Left lung (tissue), 14 donors: ENCODE data around the gene PHACTR2. TPM values are rescaled to one million over a fixed set of nuclear protein-coding genes. Genes with fewer than 3 reads are reported as not detected.
A peak's percentile ranks its signal among the peaks of the same experiment; 100 is the strongest.
"Not testable (repeated sequence)": the region's sequence is repeated elsewhere in the genome, so short reads cannot be mapped to it uniquely, and the experiment has no call there.

Experiments used
- ATAC-seq: fragments of 200-7000 bp; cut with Tn5 transposase; one replicate; pipeline ENCODE4 v1.9.1; 2020; ENCODE audit warnings: moderate library complexity
- DNase-seq, 4 donors: peaks; one replicate each; pipeline ENCODE4 v3.0.0-alpha.2; 2013 to 2020
- H3K27ac ChIP-seq, 2 donors: fragments of 200-600 bp; sonication (generic) in 1 of 2; one replicate each; pipeline versions ENCODE4 v1.5.0 to v1.8.0; 2020 to 2021
- H3K27me3 ChIP-seq, 2 donors: fragments of 200-600 bp; sonication (generic) in 1 of 2; one replicate each; pipeline versions ENCODE4 v1.5.0 to v1.8.0; 2020 to 2021
- H3K36me3 ChIP-seq, 2 donors: fragments of 200-600 bp; sonication (generic) in 1 of 2; one replicate each; pipeline versions ENCODE4 v1.5.0 to v1.8.0; 2020 to 2021
- H3K4me1 ChIP-seq, 2 donors: fragments of 200-600 bp; one replicate each; pipeline ENCODE4 v1.8.0; 2021
- H3K4me3 ChIP-seq, 2 donors: fragments of 200-600 bp; sonication (generic) in 1 of 2; one replicate each; pipeline versions ENCODE4 v1.5.0 to v1.8.0; 2020 to 2021; ENCODE audit warnings: mild to moderate bottlenecking in 1 of 2
- H3K9me3 ChIP-seq, 2 donors: fragments of 200-600 bp; sonication (generic) in 1 of 2; one replicate each; pipeline versions ENCODE4 v1.5.0 to v1.8.0; 2020 to 2021
- CTCF ChIP-seq, 2 donors: fragments of 200-600 bp; sonication (generic) in 1 of 2; IDR thresholded peaks; one replicate each; pipeline versions ENCODE4 v1.5.0 to v1.8.0; 2021; ENCODE audit warnings: antibody characterized with exemption in 2 of 2
- intact Hi-C, 2 donors: fragments of 100-400 bp; cut with DNase I; formaldehyde crosslinking; loops; one replicate each; pipeline versions ENCODE4 v1.11.2 to v1.14.2; 2022
- long read RNA-seq, 12 donors: library from polyadenylated mRNA in 2 of 12; unstranded in 2 of 12; transcript quantifications; one replicate each; pipeline ENCODE4 v2.0.0 and lab custom pipeline, GENCODE V29; 2019 to 2026
- polyA plus RNA-seq, 6 donors: library from polyadenylated mRNA; unstranded; fragments of 120-200 nt; gene quantifications; one replicate each; pipeline ENCODE4 v1.2.1, GENCODE V29; 2013; ENCODE audit not compliant: insufficient read length in 6 of 6
- total RNA-seq, 2 donors: library from RNA; stranded (reverse); fragmentation: NEBNext Ultra II Directional; extraction: Animal tissue kit (Norgen Biotek cat#: 25700); gene quantifications; one replicate each; pipeline ENCODE4 v1.2.1, GENCODE V29; 2021
- donor health status: DM: no; HTN: yes; CAD: no.
- donor health status: DM: no; HTN: no; CAD: no.

PHACTR2 gene
- total RNA-seq, result 10 to 100 TPM; 67.0 to 71.1 TPM
- polyA plus RNA-seq, result 10 to 100 TPM; 43.7 to 54.5 (median 47.2) TPM
- long read RNA-seq, donor 1, full-length matches to known transcripts, result 13 of 13 reads
- long read RNA-seq, donor 1, partial matches to known transcripts, result 0 of 13 reads
- long read RNA-seq, donor 1, other reads (novel, unspliced or antisense), result 0 of 13 reads
- long read RNA-seq, donor 2, full-length matches to known transcripts, result 15 of 74 reads
- long read RNA-seq, donor 2, partial matches to known transcripts, result 59 of 74 reads
- long read RNA-seq, donor 2, other reads (novel, unspliced or antisense), result 0 of 74 reads
- long read RNA-seq, donor 3, full-length matches to known transcripts, result 5 of 5 reads
- long read RNA-seq, donor 3, partial matches to known transcripts, result 0 of 5 reads
- long read RNA-seq, donor 3, other reads (novel, unspliced or antisense), result 0 of 5 reads
- long read RNA-seq, donor 4, partial matches to known transcripts, result 7 of 12 reads
- long read RNA-seq, donor 4, other reads (novel, unspliced or antisense), result 2 of 12 reads
- long read RNA-seq, donor 5, full-length matches to known transcripts, result 16 of 57 reads
- long read RNA-seq, donor 5, partial matches to known transcripts, result 41 of 57 reads
- long read RNA-seq, donor 5, other reads (novel, unspliced or antisense), result 0 of 57 reads
- long read RNA-seq, donor 6, full-length matches to known transcripts, result 11 of 28 reads
- long read RNA-seq, donor 6, partial matches to known transcripts, result 17 of 28 reads
- long read RNA-seq, donor 6, other reads (novel, unspliced or antisense), result 0 of 28 reads
- long read RNA-seq, donor 7, full-length matches to known transcripts, result 3 of 3 reads
- long read RNA-seq, donor 7, partial matches to known transcripts, result 0 of 3 reads
- long read RNA-seq, donor 7, other reads (novel, unspliced or antisense), result 0 of 3 reads
- long read RNA-seq, donor 8, full-length matches to known transcripts, result 9 of 15 reads
- long read RNA-seq, donor 8, partial matches to known transcripts, result 6 of 15 reads
- long read RNA-seq, donor 8, other reads (novel, unspliced or antisense), result 0 of 15 reads
- long read RNA-seq, donor 9, result 0 reads
- long read RNA-seq, donor 10, full-length matches to known transcripts, result 2 of 8 reads
- long read RNA-seq, donor 10, partial matches to known transcripts, result 1 of 8 reads
- long read RNA-seq, donor 10, other reads (novel, unspliced or antisense), result 5 of 8 reads
- long read RNA-seq, donor 11, result 0 reads
- long read RNA-seq, donor 12, full-length matches to known transcripts, result 4 of 4 reads
- long read RNA-seq, donor 12, partial matches to known transcripts, result 0 of 4 reads
- long read RNA-seq, donor 12, other reads (novel, unspliced or antisense), result 0 of 4 reads

- intact Hi-C loops, result no loop called here
- H3K27me3 ChIP-seq, result no peaks in the 10 kb centered on the region
- ATAC-seq (peak; percentile 91), DNase-seq (peak; percentile 77 to 91 (median 82))
- TF ChIP-seq CTCF (IDR thresholded peaks at IDR 0.05), result no peak
- peak within 1 kb of the TSS; percentile 84 to 85 for H3K4me3 ChIP-seq
- H3K27ac ChIP-seq, result peak within 1 kb of the TSS; percentile 95 to 96
- H3K4me1 ChIP-seq, result peaks cover 7 to 53% of the 10 kb centered on the region in 2 donors
- peaks cover 0 to 8% of the 10 kb centered on the region in 2 donors for H3K9me3 ChIP-seq
- H3K36me3 ChIP-seq, result no peaks in the 10 kb centered on the region
Measured at GRCh38 chr6:143677891-143678791, at the start of gene PHACTR2. Gene PHACTR2, plus strand, starts transcription at chr6:143677965. Its CDS starts 199 bp downstream, at chr6:143678164.

GRCh38 chr6:143629104-143630080 is 48.4 kb upstream of the PHACTR2 start:
- Histone ChIP-seq H3K9me3 (no peaks in the 10 kb centered on the region), H3K4me3 (no peak overlapping the region)
- ATAC-seq, result peak; percentile 89

GRCh38 chr6:143631196-143631595 is 46.6 kb upstream of the PHACTR2 start:
- H3K9me3 ChIP-seq, DNase-seq, H3K27me3 ChIP-seq, intact Hi-C loops, H3K4me1 ChIP-seq, H3K27ac ChIP-seq, ATAC-seq, H3K36me3 ChIP-seq, H3K4me3 ChIP-seq: not testable (repeated sequence)

More at GRCh38 chr6:143629104-143630080, 48.4 kb upstream of the PHACTR2 start:
- Histone ChIP-seq H3K36me3 (no peaks in the 10 kb centered on the region), H3K4me1 (peaks cover 0 to 5% of the 10 kb centered on the region in 2 donors), H3K27ac (no peak overlapping the region), H3K27me3 (no peaks in the 10 kb centered on the region)
- DNase-seq, result no peak
- intact Hi-C loops, result no loop called here
- no peak for TF ChIP-seq CTCF (IDR thresholded peaks at IDR 0.05)

- no peak for TF ChIP-seq CTCF (IDR thresholded peaks at IDR 0.05)
- ATAC-seq (no peak), DNase-seq (no peak)
- H3K36me3 ChIP-seq, result no peaks in the 10 kb centered on the region
- H3K27me3 ChIP-seq, result no peaks in the 10 kb centered on the region
- H3K4me1 ChIP-seq, result peaks cover 0 to 5% of the 10 kb centered on the region in 2 donors
- H3K27ac ChIP-seq, result no peak overlapping the region
- H3K9me3 ChIP-seq, result no peaks in the 10 kb centered on the region
- no peak overlapping the region for H3K4me3 ChIP-seq
- intact Hi-C loops, result no loop called here
Measured at GRCh38 chr6:143632894-143633293, 44.9 kb upstream of the PHACTR2 start.
